WERI-Rb-1 (cell line): ENCODE measurements around the gene SERAC1.

Source experiments
- DNase-seq: peaks from one replicate; pipeline ENCODE4 v3.0.0-alpha.2; 2020
- H3K27ac ChIP-seq: fragments of 250-450 bp; sonication (Bioruptor Pico); 2 replicates; pipeline ENCODE4 v1.5.1; 2020; ENCODE audit warnings: mild to moderate bottlenecking, moderate library complexity
- H3K27me3 ChIP-seq: fragments of 250-450 bp; sonication (Bioruptor Pico); 2 replicates; pipeline ENCODE4 v1.5.1; 2021; ENCODE audit warnings: mild to moderate bottlenecking, low read depth, moderate library complexity; ENCODE audit not compliant: insufficient read depth, severe bottlenecking
- H3K36me3 ChIP-seq: fragments of 250-450 bp; sonication (Bioruptor Pico); 2 replicates; pipeline ENCODE4 v1.5.1; 2020; ENCODE audit warnings: mild to moderate bottlenecking, moderate library complexity
- H3K4me3 ChIP-seq: 2 replicates; pipeline ENCODE4 v1.5.1; 2011; ENCODE audit warnings: low read depth, mild to moderate bottlenecking, control low read depth, low read length
- H3K9me3 ChIP-seq: fragments of 250-450 bp; sonication (Bioruptor Pico); 2 replicates; pipeline ENCODE4 v1.5.1; 2021; ENCODE audit warnings: mild to moderate bottlenecking, moderate library complexity; ENCODE audit not compliant: severe bottlenecking
- CTCF ChIP-seq: IDR thresholded peaks from 2 replicates; pipeline ENCODE4 v1.5.1; 2011; ENCODE audit warnings: low read depth, mild to moderate bottlenecking, control low read depth, inconsistent platforms, low read length

Gene SERAC1

DNA sequence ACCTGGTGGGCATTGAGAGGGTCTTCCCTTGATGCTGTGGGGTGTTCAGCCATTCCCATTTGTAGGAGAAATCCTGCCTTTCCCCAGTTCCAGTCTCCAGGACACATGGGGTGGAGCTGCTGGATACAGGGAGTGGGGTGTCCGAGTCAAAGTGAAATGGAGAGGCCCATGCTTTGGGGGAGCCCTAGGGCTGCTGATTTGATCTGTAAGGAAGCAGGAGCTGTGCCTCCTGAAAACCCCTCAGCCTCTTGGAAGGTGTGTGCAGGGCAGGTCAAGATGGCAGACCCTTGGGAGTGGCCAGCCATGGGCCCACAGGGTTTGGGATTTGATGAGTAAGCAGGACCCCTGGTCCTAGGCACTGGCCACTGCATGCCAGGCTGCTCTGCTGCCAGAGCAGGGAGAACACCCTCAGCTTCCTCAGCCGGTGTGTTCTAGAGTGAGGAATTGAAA lies 82.0 kb downstream of the SERAC1 start:
- TF ChIP-seq CTCF, result no peak
- no peak overlapping the region for H3K27ac ChIP-seq
- no peaks in the 10 kb centered on the region for H3K27me3 ChIP-seq
- H3K9me3 ChIP-seq, result no peaks in the 10 kb centered on the region
- no peak overlapping the region for H3K4me3 ChIP-seq
- no peak for DNase-seq
- H3K36me3 ChIP-seq, result peaks cover 33% of the 10 kb centered on the region

DNA sequence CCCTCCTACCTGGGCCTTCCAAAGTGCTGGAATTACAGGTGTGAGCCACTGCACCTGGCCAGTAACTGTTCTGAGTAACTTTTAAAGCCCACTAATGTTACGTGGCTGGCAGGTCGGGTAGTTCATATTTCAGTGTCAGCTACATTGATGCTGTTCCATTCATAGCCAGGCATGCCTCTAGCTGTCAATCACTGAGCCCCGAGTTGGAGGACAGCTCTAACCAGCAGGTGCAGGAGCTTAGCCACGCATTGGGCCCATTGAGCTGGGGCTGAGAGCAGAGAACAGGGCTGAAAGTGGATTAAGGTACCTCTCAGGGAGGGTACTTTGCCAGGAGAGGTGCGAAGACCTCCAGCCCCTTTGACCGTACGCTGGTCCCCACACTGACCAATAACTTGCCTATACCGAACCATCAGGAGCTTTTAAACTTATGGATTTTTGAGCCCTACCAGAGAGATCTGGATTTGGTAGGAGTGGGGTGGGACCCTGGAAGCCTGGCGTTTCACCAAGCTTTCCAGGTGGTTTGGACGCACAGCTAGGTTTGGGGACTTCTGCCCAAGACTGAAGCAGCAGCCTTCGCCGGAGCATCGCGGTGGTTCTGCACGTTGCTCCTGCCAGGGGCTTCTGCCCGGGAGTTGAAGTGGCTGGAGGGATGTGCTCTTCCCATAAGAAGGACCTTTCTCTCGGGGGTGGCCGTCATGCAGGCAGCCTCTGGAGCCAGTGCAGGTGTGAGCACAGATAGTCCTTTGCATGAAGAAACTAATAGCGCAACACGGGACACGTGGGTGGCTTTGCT lies 82.6 kb downstream of the SERAC1 start:
- DNase-seq, result no peak
- H3K27ac ChIP-seq, result no peak overlapping the region
- H3K36me3 ChIP-seq, result peaks cover 34% of the 10 kb centered on the region

GRCh38 chr6:158083455-158084325 lies 84.4 kb downstream of the SERAC1 start:
- Histone ChIP-seq H3K36me3 (peaks cover 37% of the 10 kb centered on the region), H3K4me3 (no peak overlapping the region), H3K27ac (no peak overlapping the region), H3K27me3 (no peaks in the 10 kb centered on the region), H3K9me3 (no peaks in the 10 kb centered on the region)
- no peak for TF ChIP-seq CTCF
- no peak for DNase-seq

More for the DNA sequence above, 82.6 kb downstream of the SERAC1 start:
- no peaks in the 10 kb centered on the region for H3K9me3 ChIP-seq
- no peaks in the 10 kb centered on the region for H3K27me3 ChIP-seq
- TF ChIP-seq CTCF, result no peak
- no peak overlapping the region for H3K4me3 ChIP-seq

- Histone ChIP-seq H3K4me3 (no peak overlapping the region), H3K36me3 (peaks cover 40% of the 10 kb centered on the region), H3K27ac (no peak overlapping the region), H3K9me3 (no peaks in the 10 kb centered on the region), H3K27me3 (no peaks in the 10 kb centered on the region)
- DNase-seq, result no peak
- no peak for TF ChIP-seq CTCF
These were observed 86.5 kb downstream of the SERAC1 start for GRCh38 chr6:158081657-158081935.

DNA sequence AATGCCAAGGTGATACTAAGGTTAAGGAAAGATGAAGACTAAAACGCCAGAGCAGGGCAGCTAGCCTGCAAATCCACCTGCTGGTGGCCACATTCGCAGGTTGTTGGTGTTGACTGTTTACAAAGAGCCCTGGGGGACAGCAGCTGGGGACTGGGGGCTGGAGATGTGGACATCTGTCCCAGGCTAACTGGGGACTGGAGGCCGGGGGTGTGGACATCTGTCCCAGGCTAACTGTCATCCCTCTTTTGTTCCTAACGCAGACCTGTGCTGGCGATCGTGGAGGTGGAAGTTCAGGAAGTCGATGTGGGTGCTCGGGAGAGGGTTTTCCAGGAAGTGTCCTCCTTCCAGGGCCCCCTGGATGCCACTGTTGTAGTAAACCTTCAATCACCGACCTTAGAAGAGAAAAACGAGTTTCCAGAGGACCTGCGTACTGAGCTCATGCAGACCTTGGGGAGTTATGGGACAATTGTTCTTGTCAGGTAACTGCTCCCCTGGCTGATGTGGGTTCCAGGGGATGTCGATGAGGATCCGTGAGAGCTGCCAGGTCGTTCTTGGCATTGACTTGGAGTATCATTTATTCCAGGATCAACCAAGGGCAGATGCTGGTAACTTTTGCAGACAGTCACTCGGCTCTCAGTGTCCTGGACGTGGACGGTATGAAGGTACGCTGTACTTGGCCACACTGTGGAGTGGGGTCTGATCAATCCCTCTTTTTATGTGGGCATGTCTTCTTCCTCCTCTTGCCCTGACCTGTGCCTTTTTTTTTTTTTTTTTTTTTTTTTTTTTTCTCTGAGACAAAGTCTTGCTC lies 87.0 kb downstream of the SERAC1 start:
- no peak for DNase-seq
- Histone ChIP-seq H3K4me3 (no peak overlapping the region), H3K27me3 (no peaks in the 10 kb centered on the region), H3K27ac (no peak overlapping the region), H3K9me3 (no peaks in the 10 kb centered on the region), H3K36me3 (peaks cover 43% of the 10 kb centered on the region)
- TF ChIP-seq CTCF, result no peak
